Neural progenitor cell (in vitro differentiated cells): ENCODE results near the gene PRG3. TPM values are rescaled to one million over a fixed set of nuclear protein-coding genes. Genes with fewer than 3 reads are reported as not detected.

Experiments used
- DNase-seq: peaks from one replicate; pipeline ENCODE4 v3.0.0-alpha.2; 2016; ENCODE audit warnings: low spot score
- H2AFZ ChIP-seq: fragments of 200-600 bp; sonication (generic); replicated peaks from 2 replicates; pipeline ENCODE4 v1.6.1; 2016; ENCODE audit warnings: antibody characterized with exemption
- H3F3A ChIP-seq: fragments of 200-600 bp; sonication (generic); 2 replicates; pipeline ENCODE4 v1.6.1; 2016; ENCODE audit warnings: antibody characterized with exemption, low read depth
- H3K27ac ChIP-seq: fragments of 200-600 bp; sonication (generic); 2 replicates; pipeline ENCODE4 v1.5.1; 2016; ENCODE audit warnings: mild to moderate bottlenecking
- H3K27me3 ChIP-seq: fragments of 200-600 bp; sonication (generic); 2 replicates; pipeline ENCODE4 v1.6.1; 2016; ENCODE audit warnings: mild to moderate bottlenecking, moderate library complexity
- H3K36me3 ChIP-seq: fragments of 200-600 bp; sonication (generic); 2 replicates; pipeline ENCODE4 v1.5.1; 2016
- H3K4me1 ChIP-seq: fragments of 200-600 bp; sonication (generic); 2 replicates; pipeline ENCODE4 v1.6.1; 2016; ENCODE audit warnings: mixed run types
- H3K4me2 ChIP-seq: fragments of 200-600 bp; sonication (generic); 2 replicates; pipeline ENCODE4 v1.6.1; 2016
- H3K4me3 ChIP-seq: fragments of 200-600 bp; sonication (generic); 2 replicates; pipeline ENCODE4 v1.5.1; 2016
- H3K79me2 ChIP-seq: fragments of 200-600 bp; sonication (generic); 2 replicates; pipeline ENCODE4 v1.6.1; 2016; ENCODE audit warnings: low read depth
- H3K9ac ChIP-seq: fragments of 200-600 bp; sonication (generic); 2 replicates; pipeline ENCODE4 v1.6.1; 2016
- H3K9me3 ChIP-seq: fragments of 200-600 bp; sonication (generic); 2 replicates; pipeline ENCODE4 v1.5.1; 2016; ENCODE audit warnings: low read depth
- H4K20me1 ChIP-seq: fragments of 200-600 bp; sonication (generic); 2 replicates; pipeline ENCODE4 v1.6.1; 2016; ENCODE audit warnings: low read depth
- H3K27ac Mint-ChIP-seq: 3 replicates; pipeline ENCODE4 v1.8.0; 2021; ENCODE audit warnings: mixed read lengths
- H3K27me3 Mint-ChIP-seq: 2 replicates; pipeline ENCODE4 v1.8.0; 2022; ENCODE audit warnings: low read depth, mild to moderate bottlenecking, inconsistent platforms, moderate library complexity, mixed read lengths; ENCODE audit not compliant: insufficient read depth
- H3K36me3 Mint-ChIP-seq: 3 replicates; pipeline ENCODE4 v1.8.0; 2021; ENCODE audit warnings: mixed read lengths
- H3K4me1 Mint-ChIP-seq: 3 replicates; pipeline ENCODE4 v1.8.0; 2021; ENCODE audit warnings: mixed read lengths
- H3K4me3 Mint-ChIP-seq: 3 replicates; pipeline ENCODE4 v1.8.0; 2021; ENCODE audit warnings: mild to moderate bottlenecking, moderate library complexity, mixed read lengths
- H3K9me3 Mint-ChIP-seq: 3 replicates; pipeline ENCODE4 v1.8.0; 2020; ENCODE audit warnings: mixed read lengths
- CTCF ChIP-seq: fragments of 200-600 bp; sonication (generic); IDR thresholded peaks from 2 replicates; pipeline ENCODE4 v1.5.1; 2017; ENCODE audit warnings: antibody characterized with exemption, mild to moderate bottlenecking
- EZH2 ChIP-seq: fragments of 200-600 bp; sonication (generic); IDR thresholded peaks from 2 replicates; pipeline ENCODE4 v1.6.1; 2017; ENCODE audit warnings: antibody characterized with exemption, mild to moderate bottlenecking, moderate library complexity
- EZH2phosphoT487 ChIP-seq: fragments of 200-600 bp; sonication (generic); IDR thresholded peaks from 2 replicates; pipeline ENCODE4 v1.6.1; 2017; ENCODE audit warnings: antibody characterized with exemption
- total RNA-seq: library from RNA; depleted of rRNA; stranded (reverse); fragments of >200 nt; gene quantifications from 2 replicates; pipeline ENCODE4 v1.2.3, GENCODE V29; 2015; ENCODE audit warnings: low replicate concordance

PRG3 gene
- total RNA-seq, 1 donor from 2014 or later, result not detected

- peaks cover 31% of the 10 kb centered on the region for H3K4me1 ChIP-seq
- peak overlapping the region; percentile 74 for H2AFZ ChIP-seq
- Mint-ChIP-seq H3K4me1 (peaks cover 37% of the 10 kb centered on the region), H3K9me3 (no peaks in the 10 kb centered on the region), H3K36me3 (no peaks in the 10 kb centered on the region), H3K4me3 (no peak overlapping the region), H3K27ac (no peak overlapping the region), H3K27me3 (peaks cover 16% of the 10 kb centered on the region)
- H3F3A ChIP-seq, result peaks cover 26% of the 10 kb centered on the region
- TF ChIP-seq EZH2 (no peak), EZH2phosphoT487 (no peak), CTCF (no peak)
- no peaks in the 10 kb centered on the region for H4K20me1 ChIP-seq
- no peak overlapping the region for H3K4me3 ChIP-seq
- H3K9me3 ChIP-seq, result no peaks in the 10 kb centered on the region
- no peak overlapping the region for H3K27ac ChIP-seq
- no peaks in the 10 kb centered on the region for H3K27me3 ChIP-seq
- H3K9ac ChIP-seq, result no peak overlapping the region
- DNase-seq, result no peak
- no peaks in the 10 kb centered on the region for H3K36me3 ChIP-seq
- H3K79me2 ChIP-seq, result no peaks in the 10 kb centered on the region
- H3K4me2 ChIP-seq, result peak overlapping the region; percentile 17
Measured at GRCh38 chr11:57343825-57344224, 37.1 kb downstream of the PRG3 start.

- no peak overlapping the region for H3K27ac ChIP-seq
- no peaks in the 10 kb centered on the region for H3K36me3 Mint-ChIP-seq
- no peaks in the 10 kb centered on the region for H4K20me1 ChIP-seq
Measured at GRCh38 chr11:57342702-57343101, 38.2 kb downstream of the PRG3 start.

GRCh38 chr11:57341250-57341808 lies 39.6 kb downstream of the PRG3 start:
- Mint-ChIP-seq H3K4me1 (peaks cover 43% of the 10 kb centered on the region), H3K9me3 (no peaks in the 10 kb centered on the region), H3K27me3 (peaks cover 16% of the 10 kb centered on the region), H3K36me3 (no peaks in the 10 kb centered on the region), H3K4me3 (no peak overlapping the region), H3K27ac (no peak overlapping the region)
- Histone ChIP-seq H3K79me2 (no peaks in the 10 kb centered on the region), H3F3A (peaks cover 29% of the 10 kb centered on the region), H3K36me3 (no peaks in the 10 kb centered on the region), H3K4me1 (peaks cover 43% of the 10 kb centered on the region), H3K27me3 (no peaks in the 10 kb centered on the region), H2AFZ (no peak overlapping the region), H3K4me2 (no peak overlapping the region), H3K9ac (no peak overlapping the region), H3K4me3 (no peak overlapping the region), H3K27ac (no peak overlapping the region), H4K20me1 (no peaks in the 10 kb centered on the region), H3K9me3 (no peaks in the 10 kb centered on the region)
- no peak for DNase-seq
- TF ChIP-seq EZH2, result no peak
- TF ChIP-seq EZH2phosphoT487, result no peak
- TF ChIP-seq CTCF, result no peak

More at GRCh38 chr11:57342702-57343101, 38.2 kb downstream of the PRG3 start:
- H3K4me3 ChIP-seq, result no peak overlapping the region
- no peak for TF ChIP-seq CTCF
- TF ChIP-seq EZH2phosphoT487, result no peak
- TF ChIP-seq EZH2, result no peak
- no peak overlapping the region for H3K4me2 ChIP-seq
- peaks cover 26% of the 10 kb centered on the region for H3F3A ChIP-seq
- H3K79me2 ChIP-seq, result no peaks in the 10 kb centered on the region
- peaks cover 42% of the 10 kb centered on the region for H3K4me1 ChIP-seq
- Mint-ChIP-seq H3K4me1 (peaks cover 40% of the 10 kb centered on the region), H3K9me3 (no peaks in the 10 kb centered on the region), H3K4me3 (no peak overlapping the region), H3K27me3 (peaks cover 17% of the 10 kb centered on the region), H3K27ac (peak overlapping the region; percentile 84)
- H3K27me3 ChIP-seq, result no peaks in the 10 kb centered on the region
- H3K9ac ChIP-seq, result no peak overlapping the region
- H3K36me3 ChIP-seq, result no peaks in the 10 kb centered on the region
- H3K9me3 ChIP-seq, result no peaks in the 10 kb centered on the region
- no peak for DNase-seq
- H2AFZ ChIP-seq, result peak overlapping the region; percentile 86
